ENCODE measurements around the gene ADAMTS17. TPM values are rescaled to one million over a fixed set of nuclear protein-coding genes. Genes with fewer than 3 reads are reported as not detected.

ADAMTS17 gene
- total and polyA plus RNA-seq, 4 donors = 0.28 to 46.9 (median 9.1) TPM

GRCh38 chr15:99954361-99955180 lies 387.2 kb downstream of the ADAMTS17 start:
- Histone ChIP-seq H3K27me3 (ENCODE audit: control insufficient read depth in 4 of 4, insufficient read depth in 4 of 4, low read length in 3 of 4) (peaks cover 0 to 3% (median 0%) of the 10 kb centered on the region in 4 donors), H3K4me1 (ENCODE audit: control insufficient read depth in 4 of 4, insufficient read depth in 4 of 4, low read length in 3 of 4) (no peaks in the 10 kb centered on the region), H3K36me3 (ENCODE audit: control insufficient read depth in 4 of 4, insufficient read depth in 3 of 4, low read depth in 1 of 4, low read length in 3 of 4) (no peaks in the 10 kb centered on the region), H3K27ac (ENCODE audit: low read depth in 1 of 2, low read length in 2 of 2) (no peak overlapping the region), H3K9me3 (ENCODE audit: control insufficient read depth in 4 of 4, low read length in 3 of 4) (no peaks in the 10 kb centered on the region), H3K9ac (ENCODE audit: low read depth in 1 of 2, low read length in 2 of 2) (no peak overlapping the region), H3K4me3 (ENCODE audit: low read depth in 1 of 3, low read length in 3 of 3) (no peak overlapping the region)
- TF ChIP-seq JUND (IDR thresholded peaks at IDR 0.05) (no peak), RXRA (IDR thresholded peaks at IDR 0.05) (peak; percentile 16 to 38), HNF4A (conservative IDR thresholded peaks at IDR 0.05) (no peak), TAF1 (conservative IDR thresholded peaks at IDR 0.05) (no peak), GABPA (IDR thresholded peaks at IDR 0.05 in 1 of 2, conservative IDR thresholded peaks at IDR 0.05 in 1 of 2) (no peak), SP1 (IDR thresholded peaks at IDR 0.05) (no peak), HNF4G (IDR thresholded peaks at IDR 0.05) (no peak), NR2F2 (IDR thresholded peaks at IDR 0.05) (peak; percentile 80)
- TF ChIP-seq, protein P1, sequence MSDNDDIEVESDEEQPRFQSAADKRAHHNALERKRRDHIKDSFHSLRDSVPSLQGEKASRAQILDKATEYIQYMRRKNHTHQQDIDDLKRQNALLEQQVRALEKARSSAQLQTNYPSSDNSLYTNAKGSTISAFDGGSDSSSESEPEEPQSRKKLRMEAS (IDR thresholded peaks at IDR 0.05) = no peak
- DNase-seq (ENCODE audit: low spot score) = peak; percentile 22
- WGBS = 80% methylated on average over 11 of the region's 11 CpGs

- DNase-seq (ENCODE audit: low spot score) = no peak
- peaks cover 0 to 3% (median 0%) of the 10 kb centered on the region in 4 donors for H3K27me3 ChIP-seq (ENCODE audit: control insufficient read depth in 4 of 4, insufficient read depth in 4 of 4, low read length in 3 of 4)
- no peaks in the 10 kb centered on the region for H3K9me3 ChIP-seq (ENCODE audit: control insufficient read depth in 4 of 4, low read length in 3 of 4)
- no peak overlapping the region for H3K4me3 ChIP-seq (ENCODE audit: low read depth in 1 of 3, low read length in 3 of 3)
- no peaks in the 10 kb centered on the region for H3K4me1 ChIP-seq (ENCODE audit: control insufficient read depth in 4 of 4, insufficient read depth in 4 of 4, low read length in 3 of 4)
- no peak overlapping the region for H3K9ac ChIP-seq (ENCODE audit: low read depth in 1 of 2, low read length in 2 of 2)
- WGBS = 85% methylated on average over 7 of the region's 7 CpGs
- no peak for TF ChIP-seq RXRA (IDR thresholded peaks at IDR 0.05)
- no peak for TF ChIP-seq EGR1 (IDR thresholded peaks at IDR 0.05; ENCODE audit: low read depth in 2 of 2)
- no peak for TF ChIP-seq SP1 (IDR thresholded peaks at IDR 0.05)
- H3K36me3 ChIP-seq (ENCODE audit: control insufficient read depth in 4 of 4, insufficient read depth in 3 of 4, low read depth in 1 of 4, low read length in 3 of 4) = no peaks in the 10 kb centered on the region
- no peak overlapping the region for H3K27ac ChIP-seq (ENCODE audit: low read depth in 1 of 2, low read length in 2 of 2)
Observed at GRCh38 chr15:99953886-99954285, 387.9 kb downstream of the ADAMTS17 start.

DNA sequence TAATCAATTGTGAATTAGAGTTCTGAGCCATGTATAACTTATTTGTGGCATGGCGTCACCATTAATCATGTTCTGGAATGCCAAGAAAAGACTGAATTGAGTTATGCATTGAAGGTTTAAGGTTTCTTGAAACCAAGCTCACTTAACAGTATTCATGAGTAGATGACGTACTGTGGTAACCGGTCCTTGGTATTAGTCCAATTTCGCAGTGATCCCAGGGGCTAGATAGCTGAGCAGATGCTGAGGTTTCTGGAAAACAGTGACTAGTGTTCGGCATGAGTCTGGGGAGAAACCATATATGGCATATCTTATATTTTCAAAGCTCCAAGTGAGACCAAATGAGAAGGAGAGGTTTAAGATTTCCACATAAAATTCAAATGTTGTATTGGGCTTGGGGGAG lies 390.3 kb downstream of the ADAMTS17 start:
- no peak for DNase-seq (ENCODE audit: low spot score)
- Histone ChIP-seq H3K27ac (ENCODE audit: low read depth in 1 of 2, low read length in 2 of 2) (no peak overlapping the region), H3K27me3 (ENCODE audit: control insufficient read depth in 4 of 4, insufficient read depth in 4 of 4, low read length in 3 of 4) (no peaks in the 10 kb centered on the region), H3K4me3 (ENCODE audit: low read depth in 1 of 3, low read length in 3 of 3) (no peak overlapping the region), H3K9ac (ENCODE audit: low read depth in 1 of 2, low read length in 2 of 2) (no peak overlapping the region), H3K4me1 (ENCODE audit: control insufficient read depth in 4 of 4, insufficient read depth in 4 of 4, low read length in 3 of 4) (no peaks in the 10 kb centered on the region), H3K9me3 (ENCODE audit: control insufficient read depth in 4 of 4, low read length in 3 of 4) (no peaks in the 10 kb centered on the region), H3K36me3 (ENCODE audit: control insufficient read depth in 4 of 4, insufficient read depth in 3 of 4, low read depth in 1 of 4, low read length in 3 of 4) (no peaks in the 10 kb centered on the region)
- WGBS = 91% methylated on average over 5 of the region's 5 CpGs
- no peak for TF ChIP-seq GABPA (IDR thresholded peaks at IDR 0.05 in 1 of 2, conservative IDR thresholded peaks at IDR 0.05 in 1 of 2)
- TF ChIP-seq HNF4A (conservative IDR thresholded peaks at IDR 0.05) = no peak
- TF ChIP-seq FOXA2 (IDR thresholded peaks at IDR 0.05) = no peak
- TF ChIP-seq TAF1 (conservative IDR thresholded peaks at IDR 0.05) = no peak
- TF ChIP-seq HNF4G (IDR thresholded peaks at IDR 0.05) = no peak
- TF ChIP-seq EGR1 (IDR thresholded peaks at IDR 0.05; ENCODE audit: low read depth in 2 of 2) = no peak
- no peak for TF ChIP-seq NR2F2 (IDR thresholded peaks at IDR 0.05)
- no peak for TF ChIP-seq RAD21 (IDR thresholded peaks at IDR 0.05)
- TF ChIP-seq, protein P1 (IDR thresholded peaks at IDR 0.05) = no peak
- no peak for TF ChIP-seq SP1 (IDR thresholded peaks at IDR 0.05)
- TF ChIP-seq, protein P2, sequence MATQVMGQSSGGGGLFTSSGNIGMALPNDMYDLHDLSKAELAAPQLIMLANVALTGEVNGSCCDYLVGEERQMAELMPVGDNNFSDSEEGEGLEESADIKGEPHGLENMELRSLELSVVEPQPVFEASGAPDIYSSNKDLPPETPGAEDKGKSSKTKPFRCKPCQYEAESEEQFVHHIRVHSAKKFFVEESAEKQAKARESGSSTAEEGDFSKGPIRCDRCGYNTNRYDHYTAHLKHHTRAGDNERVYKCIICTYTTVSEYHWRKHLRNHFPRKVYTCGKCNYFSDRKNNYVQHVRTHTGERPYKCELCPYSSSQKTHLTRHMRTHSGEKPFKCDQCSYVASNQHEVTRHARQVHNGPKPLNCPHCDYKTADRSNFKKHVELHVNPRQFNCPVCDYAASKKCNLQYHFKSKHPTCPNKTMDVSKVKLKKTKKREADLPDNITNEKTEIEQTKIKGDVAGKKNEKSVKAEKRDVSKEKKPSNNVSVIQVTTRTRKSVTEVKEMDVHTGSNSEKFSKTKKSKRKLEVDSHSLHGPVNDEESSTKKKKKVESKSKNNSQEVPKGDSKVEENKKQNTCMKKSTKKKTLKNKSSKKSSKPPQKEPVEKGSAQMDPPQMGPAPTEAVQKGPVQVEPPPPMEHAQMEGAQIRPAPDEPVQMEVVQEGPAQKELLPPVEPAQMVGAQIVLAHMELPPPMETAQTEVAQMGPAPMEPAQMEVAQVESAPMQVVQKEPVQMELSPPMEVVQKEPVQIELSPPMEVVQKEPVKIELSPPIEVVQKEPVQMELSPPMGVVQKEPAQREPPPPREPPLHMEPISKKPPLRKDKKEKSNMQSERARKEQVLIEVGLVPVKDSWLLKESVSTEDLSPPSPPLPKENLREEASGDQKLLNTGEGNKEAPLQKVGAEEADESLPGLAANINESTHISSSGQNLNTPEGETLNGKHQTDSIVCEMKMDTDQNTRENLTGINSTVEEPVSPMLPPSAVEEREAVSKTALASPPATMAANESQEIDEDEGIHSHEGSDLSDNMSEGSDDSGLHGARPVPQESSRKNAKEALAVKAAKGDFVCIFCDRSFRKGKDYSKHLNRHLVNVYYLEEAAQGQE (IDR thresholded peaks at IDR 0.05) = no peak
- no peak for TF ChIP-seq RXRA (IDR thresholded peaks at IDR 0.05)
- TF ChIP-seq, protein P3, sequence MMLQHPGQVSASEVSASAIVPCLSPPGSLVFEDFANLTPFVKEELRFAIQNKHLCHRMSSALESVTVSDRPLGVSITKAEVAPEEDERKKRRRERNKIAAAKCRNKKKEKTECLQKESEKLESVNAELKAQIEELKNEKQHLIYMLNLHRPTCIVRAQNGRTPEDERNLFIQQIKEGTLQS (IDR thresholded peaks at IDR 0.05) = no peak
